ENCODE measurements around the gene PDE10A.

PDE10A gene

DNA sequence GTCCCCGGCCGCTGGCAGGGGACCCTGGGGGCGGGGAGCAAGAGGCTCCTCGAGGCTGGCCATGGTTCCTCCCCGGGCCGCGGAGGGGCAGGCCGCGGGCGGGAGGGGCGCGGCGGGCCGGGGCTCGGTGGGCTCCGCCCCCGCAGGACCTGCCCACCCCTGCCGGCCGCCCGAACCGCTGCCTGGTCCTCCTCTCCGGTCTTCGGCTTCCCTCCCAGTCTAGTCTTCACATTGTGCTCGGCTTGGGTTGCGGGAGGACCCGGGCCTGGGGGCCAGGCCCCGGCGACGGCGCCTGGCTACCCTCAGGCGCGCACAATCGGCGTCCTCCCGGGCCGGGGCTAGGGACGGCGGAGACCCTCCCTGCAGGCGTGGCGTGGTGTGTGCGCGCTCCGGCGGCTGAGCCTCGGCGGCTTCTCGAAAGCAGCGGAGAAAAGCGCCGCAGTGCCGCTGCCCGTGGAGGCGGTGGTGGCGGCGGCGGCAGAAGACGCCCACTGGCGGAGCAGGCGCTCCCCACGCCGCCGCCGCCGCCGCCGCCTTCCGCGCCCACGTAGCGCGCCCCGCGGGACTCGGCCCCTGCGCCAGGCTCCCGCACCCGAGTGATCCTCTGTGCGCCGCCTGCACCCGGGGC is at the start of gene PDE10A:
Gene PDE10A, minus strand, starts transcription at position 493 of the 628 bp plus-strand sequence. Its CDS starts 430 bp downstream, at position 63.
- DNase-seq (ENCODE audit: low spot score): no peak

DNA sequence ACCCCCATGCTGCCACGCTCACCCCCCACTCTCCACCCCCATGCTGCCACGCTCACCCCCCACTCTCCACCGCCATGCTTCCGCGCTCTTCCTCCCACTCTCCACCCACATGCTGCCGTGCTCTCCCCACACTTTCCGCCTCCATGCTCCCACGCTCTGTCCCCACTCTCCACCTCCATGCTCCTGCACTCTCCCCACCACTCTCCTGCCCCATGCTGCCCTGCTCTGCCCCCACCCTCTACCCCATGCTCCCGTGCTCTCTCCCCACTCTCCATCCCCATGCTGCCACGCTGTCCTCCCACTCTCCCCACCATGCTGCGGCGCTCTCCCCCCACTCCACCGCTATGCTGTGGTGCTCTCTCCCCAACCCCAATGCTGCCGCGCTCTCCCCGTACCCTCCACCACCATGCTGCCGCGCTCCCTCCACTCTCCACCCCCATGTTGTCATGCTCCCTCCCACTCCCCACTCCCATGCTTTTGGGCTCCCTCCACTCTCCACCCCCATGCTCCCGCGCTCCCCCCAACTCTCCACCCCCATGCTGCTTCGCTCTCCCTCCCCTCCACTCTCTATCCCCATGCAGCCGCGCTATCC is 46.0 kb upstream of the PDE10A start:
- DNase-seq (ENCODE audit: low spot score): no peak

DNA sequence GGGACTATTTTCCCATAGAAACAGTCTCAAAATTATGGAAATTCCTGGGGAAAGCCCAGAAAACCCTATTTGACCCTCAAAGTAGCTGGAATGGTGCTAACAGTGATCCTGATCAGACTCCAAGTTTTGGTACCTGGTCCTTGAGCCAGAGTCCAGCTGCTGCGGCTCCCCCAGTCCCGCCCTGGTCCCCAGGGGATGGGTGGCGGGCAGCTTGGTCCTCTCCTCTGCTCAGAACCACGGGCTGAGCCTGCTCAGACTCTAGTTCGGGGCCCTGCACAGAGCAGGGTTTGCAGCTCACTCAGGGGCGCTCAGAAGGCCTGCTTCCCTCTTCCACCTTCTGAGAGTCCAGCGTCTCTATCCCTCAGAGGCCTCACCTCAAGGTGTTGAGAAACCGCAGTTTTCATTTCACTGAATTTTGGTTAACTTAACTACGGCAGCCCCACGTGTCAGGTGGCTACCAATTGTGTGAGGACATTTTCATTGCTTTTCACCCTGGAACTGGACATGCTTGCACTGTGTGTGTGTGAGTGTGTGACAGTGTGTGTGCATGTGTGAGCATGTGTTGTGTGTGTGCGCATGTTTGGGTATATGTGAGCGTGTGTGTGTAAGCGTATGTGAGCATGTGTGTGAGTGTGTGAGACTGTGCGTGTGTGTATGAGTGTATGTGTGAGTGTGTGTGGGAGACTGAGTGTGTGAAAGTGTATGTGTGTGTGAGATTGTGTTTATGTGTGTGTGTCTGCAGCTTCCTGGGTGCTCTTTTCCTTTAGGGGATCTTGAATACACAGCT is 44.2 kb upstream of the PDE10A start:
- DNase-seq (ENCODE audit: low spot score): no peak

DNA sequence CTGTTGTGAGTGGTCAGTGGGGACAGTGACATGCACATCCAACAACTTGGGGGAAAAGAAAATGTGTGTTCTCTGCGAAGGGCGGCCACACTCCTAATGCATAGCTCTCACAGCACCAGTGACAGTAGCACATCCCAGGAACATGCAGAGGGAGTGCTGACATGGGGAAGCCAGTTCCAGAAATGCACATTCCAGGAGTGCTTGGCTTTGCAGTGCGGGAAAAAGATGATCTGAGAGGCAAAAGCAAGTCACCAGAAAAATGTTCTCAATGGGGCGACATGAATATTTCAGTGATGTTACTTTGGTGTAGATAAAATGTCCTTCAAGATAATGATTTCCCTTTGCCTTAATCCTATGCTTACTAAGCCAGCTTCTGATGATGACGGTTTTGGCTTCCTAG is 42.9 kb upstream of the PDE10A start:
- no peak for DNase-seq (ENCODE audit: low spot score)

DNA sequence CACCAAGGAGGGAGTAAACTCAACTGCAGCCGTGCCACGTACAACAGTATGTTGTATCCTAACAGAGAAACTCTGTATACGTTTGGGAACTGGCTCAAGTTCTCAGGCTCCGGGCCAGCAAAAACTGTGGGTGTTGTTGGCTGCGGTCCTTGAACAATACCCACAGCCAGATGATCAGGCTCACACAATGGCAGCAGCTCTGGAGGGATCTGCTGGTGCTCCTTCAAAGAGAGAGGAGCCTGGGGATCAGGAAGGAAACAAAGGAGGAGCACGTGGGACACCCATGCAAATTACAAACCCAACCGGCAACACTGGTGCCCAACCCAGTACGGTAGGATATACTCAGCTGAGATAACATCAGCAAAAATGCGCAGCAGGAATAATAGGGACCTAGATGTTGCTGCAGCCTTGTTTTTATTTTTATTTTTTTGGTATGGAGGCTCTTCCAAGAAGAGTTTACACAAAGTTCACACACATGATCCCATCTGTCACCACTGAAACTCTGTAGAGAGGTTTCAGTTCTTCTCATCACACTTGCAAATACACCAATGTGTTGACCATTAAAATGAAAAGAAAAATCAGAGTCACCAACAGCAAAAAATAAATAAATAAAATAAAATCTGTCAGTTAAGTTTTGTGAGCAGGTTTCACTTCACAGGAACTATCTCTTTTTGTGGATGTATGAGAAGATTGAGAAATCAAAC is 41.2 kb upstream of the PDE10A start:
- no peak for DNase-seq (ENCODE audit: low spot score)

DNA sequence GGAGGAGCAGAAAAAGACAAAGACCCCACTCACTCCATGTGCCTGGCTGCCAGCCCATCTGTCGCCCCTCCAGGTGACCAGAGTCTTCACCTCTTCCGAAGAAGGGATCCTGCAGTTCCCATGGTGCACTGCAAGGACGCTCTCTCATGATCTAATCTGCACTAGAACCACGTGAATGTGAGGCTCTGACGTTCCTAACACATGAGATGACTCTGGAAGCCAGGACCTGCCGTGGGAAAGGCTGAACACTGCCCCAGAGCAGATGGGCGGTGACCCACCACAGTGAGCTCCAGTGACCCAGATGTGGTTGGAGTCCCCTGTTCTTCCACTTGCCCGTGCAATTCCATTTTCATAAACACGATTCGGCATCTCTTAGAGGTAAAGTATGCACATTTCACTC is 39.6 kb upstream of the PDE10A start:
- no peak for DNase-seq (ENCODE audit: low spot score)

DNA sequence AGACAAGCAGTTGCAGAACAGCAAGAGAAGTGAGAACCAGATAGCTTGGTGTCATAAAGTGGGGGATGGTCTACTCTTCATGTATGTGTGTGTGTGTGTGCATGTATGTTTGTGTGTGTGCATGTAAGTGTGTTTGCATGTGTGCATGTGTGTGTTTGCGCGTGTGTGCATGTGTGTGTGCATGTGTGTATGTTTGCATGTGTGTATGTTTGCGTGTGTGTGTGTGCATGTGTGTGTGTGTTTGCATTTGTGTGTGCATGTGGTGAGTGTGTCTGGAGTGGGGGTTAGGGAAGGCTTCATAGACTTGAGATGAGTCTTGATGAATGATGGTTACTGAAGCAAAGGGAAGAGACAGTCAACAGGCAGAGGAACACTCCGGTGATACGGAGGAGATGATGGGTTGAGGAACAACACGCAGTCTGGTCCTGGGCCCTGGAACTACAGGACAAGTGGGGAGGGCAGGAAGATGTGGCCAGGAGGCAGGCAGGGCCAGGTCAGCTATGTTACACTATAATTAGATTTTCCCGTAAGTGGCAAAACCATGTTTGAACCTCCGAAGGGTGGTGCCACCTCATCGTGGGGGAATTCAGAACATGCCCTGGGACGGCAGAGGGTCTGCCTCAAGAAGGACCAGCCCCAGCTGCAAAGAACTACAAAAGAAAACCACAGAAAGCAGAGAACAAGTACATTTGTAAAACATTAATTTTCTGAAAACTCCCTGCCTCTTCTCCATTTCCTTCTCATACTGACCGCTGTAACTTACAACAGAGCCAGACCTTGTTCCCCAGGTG is 38.7 kb upstream of the PDE10A start:
- DNase-seq (ENCODE audit: low spot score): no peak

DNA sequence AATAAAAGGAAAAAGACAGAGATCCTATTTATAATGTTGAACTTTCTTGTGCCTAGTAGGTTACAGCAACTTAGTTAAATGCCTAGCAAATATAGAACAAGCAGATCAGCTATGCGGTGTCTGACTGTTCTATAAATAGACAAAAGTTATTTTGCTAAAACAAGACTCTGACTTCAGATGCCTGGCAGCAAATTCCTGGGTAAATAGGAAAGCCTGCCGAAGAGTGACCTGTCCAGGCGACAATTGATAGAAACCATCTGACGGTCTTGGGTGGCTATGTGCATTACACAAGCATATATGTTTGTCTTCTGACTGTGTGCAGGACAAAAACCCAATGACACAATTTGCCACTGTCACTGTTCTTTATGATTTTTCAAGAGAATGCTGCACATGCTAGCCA is 38.0 kb upstream of the PDE10A start:
- DNase-seq (ENCODE audit: low spot score): no peak

DNA sequence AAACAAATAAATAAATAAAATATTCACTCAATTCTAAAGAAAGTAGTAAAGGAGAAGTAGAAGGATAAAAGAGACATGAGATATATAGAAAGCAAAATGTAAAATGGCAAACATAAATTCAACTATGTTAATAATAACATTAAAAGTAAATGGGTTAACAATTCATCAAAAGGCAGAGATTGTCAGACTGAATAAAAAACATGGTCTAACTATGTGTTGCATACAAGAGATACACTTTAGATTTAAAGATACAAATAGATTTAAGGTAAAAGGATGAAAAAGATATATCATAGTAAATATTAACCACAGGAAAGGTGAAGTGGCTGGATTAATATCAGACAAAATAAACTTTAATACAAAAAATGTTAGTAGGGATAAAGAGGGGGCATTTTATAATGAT is 35.8 kb upstream of the PDE10A start:
- no peak for DNase-seq (ENCODE audit: low spot score)

DNA sequence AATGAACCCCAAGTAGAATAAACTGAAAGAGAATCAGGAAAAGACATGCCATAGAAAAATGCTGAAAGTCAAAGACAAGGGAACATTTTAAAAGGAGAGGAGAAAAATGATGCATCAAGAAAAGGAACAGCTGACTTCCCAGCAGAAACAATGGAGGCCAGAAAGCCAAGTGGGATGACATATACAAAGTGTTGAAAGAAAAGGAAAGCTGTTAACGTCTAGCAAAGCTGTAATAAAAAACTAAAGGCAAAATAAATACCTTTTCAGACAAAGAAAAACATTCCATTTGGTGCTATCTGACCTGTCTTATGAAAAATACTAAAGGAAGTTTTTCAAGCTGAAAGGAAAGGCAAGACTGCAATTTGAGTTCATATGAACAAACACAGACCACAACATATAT is 34.1 kb upstream of the PDE10A start:
- no peak for DNase-seq (ENCODE audit: low spot score)

DNA sequence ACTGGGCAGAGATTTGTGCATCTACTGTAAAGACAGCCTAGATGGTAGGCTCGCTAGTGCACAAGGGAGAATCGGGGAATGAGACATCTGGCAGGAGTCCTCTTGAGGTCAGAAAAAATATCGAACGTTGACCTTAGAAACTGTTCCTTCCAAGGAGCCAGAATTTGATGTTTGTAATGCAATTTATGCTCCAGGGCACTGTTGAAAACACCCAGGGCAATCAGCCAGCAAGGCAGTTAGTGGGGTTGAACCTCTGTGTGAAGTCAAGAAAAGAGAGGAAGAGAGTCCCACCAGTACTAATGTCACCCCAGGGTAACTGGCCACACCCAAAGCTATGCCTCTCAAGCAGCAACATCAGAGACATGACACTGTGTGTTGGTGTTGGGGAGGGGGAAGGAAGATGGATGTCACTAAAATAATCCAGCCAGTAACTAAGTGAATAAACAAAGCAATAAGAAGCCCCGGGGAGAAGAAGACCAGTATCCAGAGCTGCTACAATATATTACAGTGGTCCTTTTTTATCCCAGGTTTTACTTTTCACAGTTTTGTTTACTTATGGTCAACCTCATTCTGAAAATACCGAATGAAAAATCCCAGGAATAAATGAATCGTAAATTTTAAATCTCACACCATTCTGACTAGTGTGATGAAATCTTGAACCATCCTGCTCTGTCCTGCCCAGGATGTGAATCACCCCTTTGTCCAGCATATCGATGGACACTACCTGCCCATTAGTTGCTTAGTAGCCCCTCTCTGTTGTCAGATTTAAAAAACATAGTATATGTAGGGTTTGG is 32.9 kb upstream of the PDE10A start:
- DNase-seq (ENCODE audit: low spot score): no peak

DNA sequence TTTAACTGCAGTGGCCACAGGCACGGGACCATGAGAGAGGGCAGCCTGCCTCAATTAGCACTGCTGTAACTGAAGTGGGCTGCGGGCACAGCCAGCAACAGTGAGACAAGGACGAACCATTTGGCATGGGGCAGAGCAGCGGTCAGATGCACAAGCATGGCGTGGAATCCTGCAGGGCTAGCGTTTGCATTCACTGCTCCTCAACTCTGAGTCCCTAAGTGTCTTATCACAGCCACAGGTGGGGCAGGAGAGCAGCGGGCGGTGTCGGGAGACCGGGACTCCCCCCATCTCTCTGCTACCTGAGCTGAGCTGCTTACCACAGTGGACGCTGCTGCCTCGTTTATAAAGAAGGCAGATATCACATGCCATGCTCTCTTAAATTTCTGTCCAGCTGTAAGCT is 31.3 kb upstream of the PDE10A start:
- DNase-seq (ENCODE audit: low spot score): no peak

DNA sequence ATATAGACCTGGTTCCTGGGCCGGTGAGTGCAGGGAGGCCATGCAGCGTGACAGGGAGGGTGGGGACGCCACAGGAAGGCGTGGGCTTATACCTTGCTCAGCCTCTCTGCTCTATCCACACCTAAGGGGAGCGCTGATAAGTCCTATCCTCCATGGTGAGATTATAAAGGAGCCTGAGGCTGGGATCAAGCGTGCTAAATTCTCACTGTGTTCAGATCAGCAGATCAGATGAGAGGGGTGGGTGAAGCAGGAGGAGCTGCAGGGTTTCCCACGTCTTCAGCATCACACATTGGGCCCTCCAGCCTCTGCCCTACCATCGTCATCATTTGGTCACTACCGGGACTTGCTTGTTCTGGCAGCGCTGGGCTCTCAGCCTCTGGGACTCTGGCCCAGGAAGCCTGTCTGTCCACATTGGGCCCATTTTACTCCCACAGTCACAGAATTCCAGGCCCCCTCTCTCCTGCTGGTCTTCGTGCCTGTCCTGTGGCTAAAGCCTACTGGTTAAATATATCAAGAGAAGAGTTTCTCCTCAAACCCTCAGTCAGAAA is 29.1 kb upstream of the PDE10A start:
- DNase-seq (ENCODE audit: low spot score): no peak

DNA sequence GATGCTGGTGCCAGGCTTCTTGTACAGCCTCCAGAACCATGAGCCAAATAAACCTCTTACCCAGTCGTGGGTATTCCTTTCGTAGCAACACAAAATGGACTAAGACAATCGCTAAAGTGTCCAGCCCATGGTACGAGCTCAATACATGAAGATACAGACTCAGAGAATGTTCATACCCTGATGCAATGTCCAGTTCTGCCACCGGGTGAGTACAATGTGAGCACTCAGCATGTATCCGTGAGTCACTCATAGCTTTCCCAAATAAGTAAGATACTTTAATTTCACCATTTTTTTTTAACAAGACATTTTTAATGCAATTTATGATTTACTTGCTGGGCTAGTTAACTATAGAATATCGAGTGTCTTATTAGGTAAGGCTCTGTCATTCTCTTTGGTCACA is 26.7 kb upstream of the PDE10A start:
- no peak for DNase-seq (ENCODE audit: low spot score)

DNA sequence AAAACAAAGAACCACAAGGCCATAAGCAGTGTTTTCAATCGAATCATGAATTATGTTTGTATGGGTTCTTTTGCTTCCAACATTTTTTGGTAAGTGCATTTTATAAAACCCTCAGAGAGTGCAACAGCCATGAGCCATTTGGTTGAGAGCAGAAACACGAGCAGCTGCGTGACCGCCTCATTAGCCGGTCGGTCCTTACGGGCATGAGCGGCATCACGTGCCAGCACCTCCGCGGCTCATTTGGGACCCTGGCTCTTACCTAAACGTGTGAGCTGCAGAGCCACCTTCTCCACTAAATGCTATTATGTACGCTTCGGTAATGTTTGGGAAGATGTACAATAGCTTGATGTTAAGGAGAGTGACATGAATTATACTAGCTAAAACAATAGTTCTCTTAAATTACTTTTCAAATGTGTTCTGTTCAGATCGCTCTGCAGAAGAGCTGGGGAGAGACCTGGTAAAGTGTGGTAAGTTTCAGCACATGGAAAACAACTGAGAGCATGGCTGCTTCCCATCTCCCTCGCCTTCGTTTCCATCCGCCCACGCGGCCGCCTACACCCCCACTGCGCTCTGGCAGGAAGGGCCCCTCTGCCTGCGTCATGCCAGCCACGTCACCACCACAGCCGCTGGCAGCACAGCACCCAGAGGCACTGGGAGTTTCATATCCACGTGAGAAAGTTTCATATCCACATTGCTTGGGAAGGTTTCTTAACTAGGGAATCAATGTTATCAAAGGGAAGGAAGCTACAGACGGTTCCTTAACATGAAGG is 23.7 kb upstream of the PDE10A start:
- DNase-seq (ENCODE audit: low spot score): no peak

DNA sequence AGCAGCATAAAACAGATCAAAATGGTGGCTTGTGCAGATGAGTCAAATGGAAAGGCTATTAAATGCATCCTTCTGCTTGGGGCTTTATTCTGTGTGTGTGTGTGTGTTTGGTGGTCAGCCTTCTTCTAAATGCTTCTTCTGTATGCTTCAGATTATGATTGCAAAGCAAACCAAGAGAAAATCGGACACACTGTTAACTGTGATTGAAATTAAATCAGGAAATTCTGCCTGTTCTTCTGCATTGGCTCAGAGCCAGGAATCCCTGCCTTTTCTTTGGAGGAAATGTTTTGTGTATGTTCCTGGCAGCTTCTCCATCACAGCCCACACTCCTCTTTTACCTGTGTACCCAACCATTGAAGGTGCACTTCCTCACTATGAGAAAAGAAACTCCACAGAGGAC is 22.3 kb upstream of the PDE10A start:
- DNase-seq (ENCODE audit: low spot score): no peak

DNA sequence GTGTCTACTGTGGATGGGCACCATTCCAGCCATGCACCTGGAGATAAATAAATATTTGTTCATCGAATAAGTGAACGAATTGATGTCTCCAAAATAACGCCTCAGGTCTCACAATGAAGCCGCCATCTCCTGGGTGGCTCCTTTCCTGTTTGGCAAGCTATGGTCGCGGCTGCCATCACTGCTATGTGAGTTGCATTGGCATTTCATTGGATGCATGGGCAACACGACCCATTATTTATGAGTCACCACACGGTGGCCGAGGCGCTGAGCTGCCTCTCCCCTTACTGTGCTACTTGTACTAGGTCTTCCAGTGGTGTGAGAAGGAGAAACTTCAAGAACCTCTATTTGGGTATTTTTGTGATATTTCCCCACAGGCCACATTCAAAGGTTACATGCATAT is 21.3 kb upstream of the PDE10A start:
- DNase-seq (ENCODE audit: low spot score): no peak

DNA sequence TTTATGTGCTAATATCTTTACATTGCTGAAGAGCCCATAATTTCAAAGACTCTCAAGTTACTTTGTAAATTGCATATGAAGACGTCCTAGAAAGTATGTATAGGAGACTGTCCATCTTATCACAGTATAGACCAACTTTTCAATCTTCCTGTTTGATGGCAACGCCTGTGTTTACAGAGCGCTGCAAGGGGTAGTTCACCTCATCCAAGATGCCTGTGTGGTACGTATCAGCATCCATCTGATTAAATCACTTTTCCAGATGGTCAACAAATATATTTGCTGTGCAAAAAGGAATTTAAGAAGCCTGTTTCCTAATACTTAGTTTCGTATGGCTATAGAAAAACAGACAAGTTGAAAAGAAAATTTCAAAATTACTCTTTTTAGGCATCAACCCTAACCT is 17.9 kb upstream of the PDE10A start:
- no peak for DNase-seq (ENCODE audit: low spot score)

DNA sequence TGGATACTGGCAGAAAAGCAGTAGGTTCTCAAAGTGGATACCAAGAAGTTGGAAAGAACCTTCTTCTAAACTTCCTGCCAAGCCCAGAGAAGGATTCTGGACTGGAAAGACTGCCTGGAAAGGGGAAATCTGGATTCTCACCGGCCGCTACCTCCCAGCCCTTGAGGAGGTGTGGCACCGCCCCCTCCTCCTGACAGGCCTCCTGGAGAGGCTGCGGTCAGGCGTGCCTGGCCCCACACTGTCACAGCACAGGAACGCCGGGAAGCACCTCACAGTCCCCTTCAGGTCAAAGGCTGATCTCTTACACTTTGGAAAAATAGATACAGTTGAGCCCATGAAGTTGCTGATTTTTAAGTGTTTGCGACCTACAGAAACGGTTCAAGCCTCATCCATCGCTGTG is 16.3 kb upstream of the PDE10A start:
- no peak for DNase-seq (ENCODE audit: low spot score)

DNA sequence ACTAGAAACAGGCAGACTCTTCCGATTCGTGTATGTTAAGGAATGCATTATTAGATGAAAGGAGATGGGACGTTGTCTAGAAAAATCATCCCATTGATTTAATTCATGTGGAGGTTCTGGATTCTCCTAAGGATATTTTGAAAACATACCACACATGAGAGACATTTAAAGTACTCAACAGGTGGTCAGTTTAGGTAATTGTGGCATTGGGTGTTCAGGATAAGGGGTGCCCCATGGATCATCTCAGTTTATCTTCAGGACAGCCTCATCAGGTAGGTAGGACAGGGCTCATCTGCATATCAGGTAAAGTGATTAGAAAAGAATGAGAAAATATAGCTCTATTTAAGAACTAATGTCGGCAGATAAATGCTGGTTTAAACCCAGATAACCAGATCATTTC is 15.9 kb upstream of the PDE10A start:
- no peak for DNase-seq (ENCODE audit: low spot score)

Measured in COLO829 (cell line).